Caco-2 (cell line): ENCODE data around the gene BCAN. TPM values are rescaled to one million over a fixed set of nuclear protein-coding genes. Genes with fewer than 3 reads are reported as not detected.

Source experiments
- BruUV-seq: library from RNA; stranded (reverse); fragments of 400-500 nt; replicated peaks from 2 replicates; lab custom pipeline; 2021; lab: Mats Ljungman, UMichigan
- CTCF ChIA-PET: fragments of 300-600 bp; sonication (Branson Sonifier 250); formaldehyde crosslinking; loops from one replicate; lab custom pipeline; 2022; ENCODE audit warnings: antibody characterized with exemption; lab: Charles Lee
- POLR2A ChIA-PET: fragments of 300-600 bp; sonication (Branson Sonifier 250); formaldehyde crosslinking; loops from one replicate; lab custom pipeline; 2022; ENCODE audit warnings: antibody characterized with exemption; lab: Charles Lee
- DNase-seq, 2 experiments: peaks; one replicate each; pipeline versions ENCODE4 v3.0.0 to v3.0.0-alpha.2; 2020 to 2022
- H3K27me3 ChIP-seq: replicated peaks from 2 replicates; pipeline ENCODE4 v1.6.0; 2011; ENCODE audit warnings: low read length; ENCODE audit not compliant: control insufficient read depth, insufficient read depth
- H3K36me3 ChIP-seq: 2 replicates; pipeline ENCODE4 v1.5.1; 2011; ENCODE audit warnings: low read length; ENCODE audit not compliant: control insufficient read depth, insufficient read depth
- H3K4me1 ChIP-seq: fragments of 250-450 bp; sonication (Bioruptor Pico); 2 replicates; pipeline ENCODE4 v1.5.1; 2020; ENCODE audit warnings: mild to moderate bottlenecking
- H3K4me3 ChIP-seq: 2 replicates; pipeline ENCODE4 v1.5.1; 2011; ENCODE audit warnings: low read depth, mild to moderate bottlenecking, control low read depth, low read length
- H3K9me3 ChIP-seq: fragments of 250-450 bp; sonication (Bioruptor Pico); 2 replicates; pipeline ENCODE4 v1.5.1; 2020; ENCODE audit warnings: mild to moderate bottlenecking, moderate library complexity
- H3K27ac Mint-ChIP-seq: one replicate; pipeline ENCODE4 v1.8.0; 2022; ENCODE audit warnings: mixed read lengths; ENCODE audit not compliant: unreplicated experiment
- H3K27me3 Mint-ChIP-seq: one replicate; pipeline ENCODE4 v1.8.0; 2022; ENCODE audit warnings: mixed read lengths; ENCODE audit not compliant: insufficient read depth, unreplicated experiment
- H3K36me3 Mint-ChIP-seq: one replicate; pipeline ENCODE4 v1.8.0; 2022; ENCODE audit warnings: mild to moderate bottlenecking, mixed read lengths; ENCODE audit not compliant: insufficient read depth, unreplicated experiment
- H3K4me1 Mint-ChIP-seq: one replicate; pipeline ENCODE4 v1.8.0; 2022; ENCODE audit warnings: low read depth, mixed read lengths; ENCODE audit not compliant: unreplicated experiment
- H3K4me3 Mint-ChIP-seq: one replicate; pipeline ENCODE4 v1.8.0; 2022; ENCODE audit warnings: mild to moderate bottlenecking, moderate library complexity, mixed read lengths; ENCODE audit not compliant: unreplicated experiment
- H3K9me3 Mint-ChIP-seq: one replicate; pipeline ENCODE4 v1.8.0; 2022; ENCODE audit warnings: mixed read lengths; ENCODE audit not compliant: unreplicated experiment
- CTCF ChIP-seq, 2 experiments: fragments of 200-600 bp in 1 of 2; IDR thresholded peaks; 1 replicate in 1 of 2; 2 replicates in 1 of 2; pipeline versions ENCODE4 v1.5.1 to v1.8.0; 2011 to 2022; ENCODE audit warnings: antibody characterized with exemption in 1 of 2, control low read depth in 1 of 2, inconsistent platforms in 1 of 2, low read depth in 1 of 2, low read length in 1 of 2, mild to moderate bottlenecking in 1 of 2, moderate library complexity in 1 of 2; ENCODE audit not compliant: insufficient read depth in 1 of 2, severe bottlenecking in 1 of 2, unreplicated experiment in 1 of 2
- intact Hi-C: fragments of 100-400 bp; cut with micrococcal nuclease; formaldehyde crosslinking; loops from one replicate; pipeline ENCODE4 v1.10.0; 2022; ENCODE audit not compliant: unreplicated experiment
- total RNA-seq: library from RNA; stranded (reverse); gene quantifications from 2 replicates; pipeline ENCODE4 v1.2.3, GENCODE V29; 2022

Gene BCAN
- total RNA-seq, 1 experiment from 2014 or later: not detected

GRCh38 chr1:156681196-156681960, 39.5 kb downstream of the BCAN start:
- no peak overlapping the region for H3K27ac Mint-ChIP-seq
- POLR2A ChIA-PET: no interaction called here
- Histone ChIP-seq H3K4me1 (0 out of 2 replicates have a peak, but pooled peaks cover 7% of the 10 kb centered on the region), H3K9me3 (no peaks in the 10 kb centered on the region), H3K27me3 (0 out of 2 replicates have a peak, but pooled peaks cover 2% of the 10 kb centered on the region), H3K4me3 (no peak overlapping the region), H3K36me3 (no peaks in the 10 kb centered on the region)
- CTCF ChIA-PET: interaction anchor here (0.7 to 1.6 kb wide), 5 partner anchors 10 to 57 kb away, joined by 4 to 7 read pairs (median 5); no protein-coding TSS in a partner anchor
- no peaks in the 10 kb centered on the region for H3K9me3 Mint-ChIP-seq
- DNase-seq: no peak
- H3K4me3 Mint-ChIP-seq: no peak overlapping the region
- H3K27me3 Mint-ChIP-seq: peaks cover 8% of the 10 kb centered on the region
- intact Hi-C loops: no loop called here
- no peaks in the 10 kb centered on the region for H3K4me1 Mint-ChIP-seq
- BruUV-seq: no TSS peak
- TF ChIP-seq CTCF (IDR thresholded peaks at IDR 0.05; ENCODE audit: insufficient read depth in 1 of 2, low read depth in 1 of 2, low read length in 1 of 2, severe bottlenecking in 1 of 2, unreplicated experiment in 1 of 2): no peak
- no peaks in the 10 kb centered on the region for H3K36me3 Mint-ChIP-seq

- DNase-seq: no peak
- Mint-ChIP-seq H3K27me3 (peaks cover 8% of the 10 kb centered on the region), H3K36me3 (no peaks in the 10 kb centered on the region), H3K27ac (no peak overlapping the region), H3K9me3 (no peaks in the 10 kb centered on the region), H3K4me1 (no peaks in the 10 kb centered on the region), H3K4me3 (no peak overlapping the region)
- Histone ChIP-seq H3K27me3 (0 out of 2 replicates have a peak, but pooled peaks cover 2% of the 10 kb centered on the region), H3K9me3 (no peaks in the 10 kb centered on the region), H3K4me1 (0 out of 2 replicates have a peak, but pooled peaks cover 6% of the 10 kb centered on the region), H3K36me3 (no peaks in the 10 kb centered on the region), H3K4me3 (no peak overlapping the region)
- intact Hi-C loops: no loop called here
- BruUV-seq: no TSS peak
- CTCF ChIA-PET: interaction anchor here (0.7 to 1.6 kb wide), 5 partner anchors 9 to 58 kb away, joined by 4 to 7 read pairs (median 5); no protein-coding TSS in a partner anchor
- POLR2A ChIA-PET: no interaction called here
- TF ChIP-seq CTCF (IDR thresholded peaks at IDR 0.05; ENCODE audit: insufficient read depth in 1 of 2, low read depth in 1 of 2, low read length in 1 of 2, severe bottlenecking in 1 of 2, unreplicated experiment in 1 of 2): peak in 1 of 2 experiments; percentile 32
Observed at GRCh38 chr1:156682166-156682890, 40.4 kb downstream of the BCAN start.

GRCh38 chr1:156684227-156684782, 42.4 kb downstream of the BCAN start:
- CTCF ChIA-PET: interaction anchor here (1.6 to 2.5 kb wide), 2 partner anchors 22 to 42 kb away, joined by 4 to 13 read pairs; no protein-coding TSS in a partner anchor
- TF ChIP-seq CTCF (IDR thresholded peaks at IDR 0.05; ENCODE audit: insufficient read depth in 1 of 2, low read depth in 1 of 2, low read length in 1 of 2, severe bottlenecking in 1 of 2, unreplicated experiment in 1 of 2): peak in 1 of 2 experiments; percentile 27
- Mint-ChIP-seq H3K4me1 (peaks cover under 1% of the 10 kb centered on the region), H3K36me3 (no peaks in the 10 kb centered on the region), H3K4me3 (no peak overlapping the region), H3K27ac (no peak overlapping the region), H3K27me3 (peaks cover 6% of the 10 kb centered on the region), H3K9me3 (no peaks in the 10 kb centered on the region)
- no peaks in the 10 kb centered on the region for H3K36me3 ChIP-seq
- no peaks in the 10 kb centered on the region for H3K4me1 ChIP-seq
- POLR2A ChIA-PET: interaction anchor here (1.2 kb wide), 1 partner anchor 44 kb away, joined by 4 read pairs; the partner anchor contains the start of genes ISG20L2 and METTL25B
- BruUV-seq: no TSS peak
- no peaks in the 10 kb centered on the region for H3K27me3 ChIP-seq
- intact Hi-C loops: no loop called here
- H3K9me3 ChIP-seq: no peaks in the 10 kb centered on the region
- DNase-seq: no peak
- H3K4me3 ChIP-seq: no peak overlapping the region
